NCI-H2029 (cell line): ENCODE data around the gene ABHD16A.
A peak's percentile ranks its signal among the peaks of the same experiment; 100 is the strongest.

Experiments
- DNase-seq: peaks from one replicate; lab custom pipeline; 2025; lab: John Stamatoyannopoulos, UW

ABHD16A gene

DNA sequence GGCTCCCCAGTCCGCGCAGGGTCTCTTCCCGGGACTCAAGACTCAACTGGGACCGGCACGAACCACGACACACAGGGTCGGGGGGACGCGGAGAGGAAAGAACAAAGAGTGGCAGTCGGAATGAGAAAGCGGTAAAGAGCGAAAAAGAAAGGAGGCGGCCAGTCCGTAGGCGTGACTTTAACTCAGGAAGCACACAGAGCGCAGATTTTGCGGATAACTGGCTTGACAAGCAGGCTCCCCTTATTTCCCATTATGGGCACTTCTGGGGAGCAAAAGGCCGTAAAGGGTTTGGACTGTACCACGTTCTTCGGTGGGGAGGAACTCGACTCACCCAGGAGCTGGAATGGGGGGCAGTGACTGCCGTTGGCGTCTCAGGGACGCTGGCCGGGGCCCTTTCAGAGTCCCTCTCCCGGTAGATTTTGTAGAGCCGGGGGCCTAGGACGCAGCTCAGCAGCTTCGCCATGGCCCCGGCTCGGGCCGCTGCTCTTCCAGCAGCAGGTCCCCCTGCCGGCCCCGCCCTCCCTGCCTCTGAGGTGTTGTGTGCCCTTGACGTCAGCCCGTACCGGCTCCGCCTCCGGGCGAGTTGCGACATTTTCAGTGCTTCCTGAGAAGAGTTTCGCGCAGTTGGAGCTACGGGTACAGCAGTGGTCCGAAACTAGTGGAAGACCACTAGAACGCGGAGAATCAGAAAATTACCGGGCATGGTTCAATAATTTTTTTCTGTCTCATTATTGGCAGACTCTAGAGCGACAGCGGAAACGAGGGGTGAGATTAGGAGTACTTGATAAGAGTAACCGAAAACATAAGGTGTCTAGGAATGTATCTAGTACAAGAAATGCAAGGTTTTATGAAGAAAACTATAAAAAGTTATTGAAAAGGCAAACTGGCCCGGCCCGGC is at the start of gene ABHD16A:
TSS of gene ABHD16A (minus strand) at position 506 of the 898 bp plus-strand sequence. CDS start at position 463, 43 bp downstream.
- DNase-seq, result peak; percentile 95

DNA sequence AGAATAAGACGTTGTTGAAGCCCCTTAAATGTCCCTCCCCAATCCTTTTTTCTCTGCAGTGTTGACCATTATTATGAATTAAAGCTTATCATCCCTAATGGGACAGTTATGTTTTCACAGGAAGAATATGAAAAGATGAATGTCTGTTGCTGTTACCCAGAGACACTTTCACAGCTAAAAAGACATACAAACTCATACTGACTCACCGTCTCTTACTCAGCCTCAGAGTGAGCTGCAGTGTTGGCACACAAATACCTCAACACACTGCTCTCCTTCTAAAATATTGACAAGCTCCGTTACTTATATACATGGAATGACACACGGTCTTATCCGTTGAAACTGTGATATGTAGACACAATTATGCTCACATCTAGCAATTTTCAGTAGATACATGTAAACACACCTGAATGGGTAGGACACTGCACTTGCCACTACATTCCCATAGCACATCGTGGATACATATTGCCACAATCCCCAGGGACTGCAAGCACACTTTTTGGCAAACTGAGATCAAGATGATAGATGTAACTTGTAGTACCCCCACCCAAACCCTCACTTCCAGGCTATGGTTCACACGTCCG is 49.7 kb upstream of the ABHD16A start:
- no peak for DNase-seq

DNA sequence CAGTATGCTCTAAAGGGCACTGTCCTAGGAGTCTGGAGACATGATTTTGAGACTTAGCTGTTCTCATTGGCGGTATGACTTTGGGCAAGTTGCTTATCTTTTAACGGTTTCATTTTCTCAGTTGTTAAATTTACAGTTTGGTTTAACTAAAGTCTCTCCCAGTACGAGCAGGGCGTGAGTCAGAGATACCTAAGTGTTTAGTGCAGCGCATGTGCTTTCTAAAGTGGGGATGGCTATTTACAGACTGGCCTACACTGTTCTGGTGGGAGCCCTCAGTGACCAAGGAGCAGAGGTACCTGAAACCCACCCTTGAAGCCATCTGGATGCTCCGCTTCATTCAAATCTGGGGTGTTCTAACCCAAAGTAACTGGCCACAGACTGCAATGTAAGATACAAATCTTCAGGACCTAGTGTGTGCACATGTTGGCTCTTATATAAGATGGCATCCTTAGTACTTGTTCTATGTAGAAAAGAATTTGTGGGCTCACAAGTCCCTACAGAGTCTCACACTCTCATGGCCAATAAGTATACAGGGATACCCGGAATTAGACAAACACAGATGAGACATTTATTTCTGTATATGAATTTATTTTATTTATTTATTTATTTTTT is 47.4 kb upstream of the ABHD16A start:
- DNase-seq, result no peak

DNA sequence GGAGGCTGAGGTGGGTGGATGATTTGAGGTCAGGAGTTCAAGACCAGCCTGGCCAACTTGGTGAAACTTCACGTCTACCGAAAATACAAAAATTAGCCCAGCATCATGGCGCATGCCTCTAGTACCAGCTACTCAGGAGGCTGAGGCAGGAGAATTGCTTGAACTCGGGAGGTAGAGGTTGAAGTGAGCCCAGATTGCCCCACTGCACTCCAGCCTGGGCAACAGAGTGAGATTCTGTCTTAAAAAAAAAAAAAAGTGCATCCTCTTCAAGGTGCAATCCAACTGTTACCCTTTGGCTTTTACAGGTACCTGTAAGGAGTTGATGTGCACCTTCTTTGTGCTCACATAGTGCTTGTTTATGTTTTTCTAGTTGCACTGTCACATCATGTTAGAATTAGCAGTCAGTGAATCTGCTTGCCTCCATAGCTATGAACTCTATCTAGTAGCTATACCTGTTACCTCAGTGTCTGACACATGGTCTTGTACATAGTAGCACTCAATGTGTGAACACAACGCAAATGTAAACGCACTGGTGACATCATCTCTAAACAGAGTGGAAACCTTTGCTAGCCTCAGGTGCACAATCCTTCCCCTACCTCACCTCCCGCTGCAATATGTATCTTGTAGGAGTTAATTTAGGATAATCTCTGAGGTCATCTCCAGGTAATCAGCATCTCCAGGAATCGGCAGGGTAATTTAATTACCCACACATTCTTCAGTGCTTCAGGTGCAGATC is 46.3 kb upstream of the ABHD16A start:
- DNase-seq, result peak; percentile 7

DNA sequence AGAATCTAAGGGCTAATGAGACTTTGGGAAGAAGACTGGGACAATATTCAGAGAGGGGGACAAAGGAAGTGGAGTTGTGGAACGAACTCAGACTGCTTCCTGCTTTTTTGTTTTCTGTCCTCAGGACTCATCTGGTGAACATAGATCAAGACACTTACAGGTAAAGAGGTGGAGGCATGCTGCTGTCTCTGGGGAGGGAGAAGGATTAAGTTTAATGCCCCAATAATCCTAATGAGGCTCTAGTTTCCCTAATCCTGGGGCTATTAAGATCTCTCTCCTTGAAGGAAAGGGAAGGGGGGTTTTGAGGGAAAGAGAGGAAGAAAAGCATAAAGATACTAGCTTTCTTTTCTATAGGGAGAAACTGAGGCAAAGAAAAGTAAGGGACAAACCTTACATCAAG is 41.3 kb upstream of the ABHD16A start:
- no peak for DNase-seq

DNA sequence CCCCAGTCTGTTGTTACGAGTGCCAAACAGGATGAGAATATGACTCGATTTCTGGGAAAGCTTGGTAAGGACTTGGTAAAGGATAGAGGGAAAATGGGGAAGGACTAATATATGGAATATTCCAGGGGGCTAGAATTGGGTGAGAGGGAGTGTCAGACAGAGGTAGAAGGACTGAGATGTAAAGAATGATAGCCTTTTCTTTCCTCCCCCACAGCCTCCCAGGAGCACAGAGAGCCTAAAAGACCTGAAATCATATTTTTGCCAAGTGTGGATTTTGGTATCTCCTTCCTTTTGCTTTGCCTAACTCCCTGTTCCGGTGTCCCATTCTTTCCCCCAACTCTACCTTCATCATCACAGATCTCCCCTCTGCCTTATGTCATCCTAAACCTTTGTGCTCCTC is 39.8 kb upstream of the ABHD16A start:
- no peak for DNase-seq

DNA sequence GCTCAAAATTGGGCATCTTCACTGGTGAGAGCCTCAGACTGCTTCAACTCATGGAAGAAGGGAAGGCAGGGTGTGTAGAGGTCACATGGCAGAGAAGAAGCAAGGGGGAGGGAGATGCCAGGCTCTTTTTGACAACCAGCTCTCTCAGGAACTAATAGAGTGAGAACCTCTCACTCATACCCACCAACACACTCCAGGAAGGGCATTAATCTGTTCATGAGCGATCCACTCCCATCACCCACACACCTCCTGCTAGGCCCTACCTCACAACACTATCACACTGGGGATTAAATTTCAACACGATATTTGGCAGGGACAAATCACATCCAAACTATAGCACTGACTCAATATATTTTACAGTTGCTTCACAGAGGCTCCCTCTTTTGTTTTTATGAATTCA is 38.7 kb upstream of the ABHD16A start:
- no peak for DNase-seq

DNA sequence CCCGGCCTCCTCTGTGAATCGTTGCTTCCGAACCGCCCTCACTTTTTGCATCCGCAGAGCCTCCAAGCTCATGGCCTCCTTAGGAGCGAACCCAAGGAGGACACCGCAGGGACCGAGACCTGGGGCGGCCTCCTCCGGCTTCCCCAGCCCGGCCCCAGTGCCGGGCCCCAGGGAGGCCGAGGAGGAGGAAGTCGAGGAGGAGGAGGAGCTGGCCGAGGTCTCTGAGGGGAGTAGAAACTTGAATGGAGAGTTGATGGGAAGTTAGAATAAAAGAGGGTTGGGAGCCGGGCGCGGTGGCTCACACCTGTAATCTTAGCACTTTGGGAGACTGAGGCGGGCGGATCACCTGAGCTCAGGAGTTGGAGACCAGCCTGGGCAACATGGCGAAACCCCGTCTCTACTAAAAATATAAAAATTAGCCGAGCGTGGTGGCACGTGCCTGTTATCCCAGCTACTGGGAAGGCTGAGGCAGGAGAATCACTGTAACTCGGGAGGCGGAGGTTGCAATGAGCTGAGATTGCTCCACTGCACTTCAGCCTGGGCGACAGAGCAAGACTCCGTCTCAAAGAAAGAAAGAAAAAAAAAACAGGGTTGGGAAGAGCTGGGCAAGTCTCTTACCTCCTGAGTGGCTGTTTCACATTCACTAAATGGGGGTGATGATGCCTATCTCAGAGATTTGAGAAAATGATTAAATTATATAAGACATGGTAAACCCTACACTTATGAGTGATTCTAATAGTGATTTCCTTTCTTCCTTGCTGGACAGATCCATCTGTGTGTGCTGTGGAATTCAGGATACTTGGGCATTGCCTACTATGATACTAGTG is 37.5 kb upstream of the ABHD16A start:
- DNase-seq, result no peak

DNA sequence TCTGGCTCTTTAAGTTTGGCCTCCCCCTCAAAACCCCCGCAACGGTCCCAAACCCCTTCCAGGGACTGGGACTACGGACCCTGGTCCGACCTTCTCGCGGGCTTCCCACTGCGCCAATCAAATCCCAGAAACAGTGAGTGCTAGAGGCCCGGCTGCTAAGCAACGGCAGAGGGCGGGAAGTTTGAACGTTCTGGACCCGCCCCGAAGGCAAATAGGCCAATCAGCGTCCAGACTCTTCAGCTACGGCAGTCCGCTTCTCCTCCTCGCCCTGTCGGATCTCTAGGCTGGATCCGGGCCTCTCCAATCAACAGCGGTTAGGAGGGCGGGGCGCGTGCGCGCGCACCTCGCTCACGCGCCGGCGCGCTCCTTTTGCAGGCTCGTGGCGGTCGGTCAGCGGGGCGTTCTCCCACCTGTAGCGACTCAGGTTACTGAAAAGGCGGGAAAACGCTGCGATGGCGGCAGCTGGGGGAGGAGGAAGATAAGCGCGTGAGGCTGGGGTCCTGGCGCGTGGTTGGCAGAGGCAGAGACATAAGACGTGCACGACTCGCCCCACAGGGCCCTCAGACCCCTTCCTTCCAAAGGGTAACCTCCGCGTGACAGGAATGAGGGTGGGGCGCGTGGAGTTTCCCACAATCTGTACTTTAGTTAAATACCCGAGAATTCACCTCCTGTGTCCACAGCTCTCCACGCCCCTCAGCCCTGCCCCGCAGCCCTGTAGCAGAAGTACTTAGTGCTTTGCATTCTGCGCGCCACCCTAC is 36.7 kb upstream of the ABHD16A start, which contains the start of gene MSH5:
TSS of gene MSH5 (plus strand) at position 367 of the 758 bp plus-strand sequence. CDS start 462 bp downstream, outside the sequence.
- DNase-seq, result peak; percentile 99

DNA sequence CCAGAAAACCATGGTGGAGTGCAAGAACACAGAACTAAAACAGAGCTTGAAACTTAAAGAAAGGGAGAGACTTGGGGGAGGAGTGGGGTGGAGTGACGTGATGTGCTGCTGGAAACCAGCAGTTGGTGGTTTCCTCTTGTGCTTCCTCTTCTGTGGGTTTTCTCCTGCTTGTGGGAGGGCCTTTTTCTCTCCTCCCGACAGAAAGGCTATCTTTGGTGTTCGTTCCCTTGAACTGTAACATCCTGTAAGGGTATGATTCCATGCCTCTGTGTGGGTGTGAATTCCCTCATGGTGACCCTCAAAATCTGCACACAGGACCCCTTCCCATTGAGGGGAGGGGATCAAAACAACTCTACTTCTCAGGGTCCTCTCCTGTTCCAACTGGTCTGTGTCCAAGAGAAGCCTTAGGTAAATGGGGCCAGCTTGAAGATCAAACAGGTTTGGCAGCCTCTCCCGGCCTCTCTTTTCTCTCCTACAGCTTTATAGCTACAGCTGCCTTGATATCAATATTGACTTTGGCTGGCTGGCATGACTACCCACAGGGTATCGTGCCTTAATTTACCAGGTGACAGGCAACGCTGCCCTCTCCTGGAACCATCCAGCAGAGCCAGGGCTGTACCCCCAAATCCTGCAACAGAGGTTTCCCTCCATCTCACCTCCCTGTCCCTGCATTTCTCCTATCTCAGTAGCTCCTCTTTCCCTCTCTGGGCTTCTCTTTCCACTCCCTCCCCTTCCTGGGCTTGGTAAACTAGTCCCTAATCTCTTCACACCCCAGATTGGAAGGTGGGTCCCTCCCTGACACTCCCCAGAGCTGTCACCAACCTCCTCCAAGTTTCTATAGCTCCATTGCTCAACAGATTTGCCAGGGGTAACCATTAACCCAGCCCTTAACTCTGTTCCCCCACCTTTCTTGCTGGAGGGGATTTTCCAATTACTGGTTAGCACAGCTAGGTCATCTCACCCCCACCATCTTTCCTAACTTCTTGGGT is 35.2 kb upstream of the ABHD16A start:
- DNase-seq, result peak; percentile 96

DNA sequence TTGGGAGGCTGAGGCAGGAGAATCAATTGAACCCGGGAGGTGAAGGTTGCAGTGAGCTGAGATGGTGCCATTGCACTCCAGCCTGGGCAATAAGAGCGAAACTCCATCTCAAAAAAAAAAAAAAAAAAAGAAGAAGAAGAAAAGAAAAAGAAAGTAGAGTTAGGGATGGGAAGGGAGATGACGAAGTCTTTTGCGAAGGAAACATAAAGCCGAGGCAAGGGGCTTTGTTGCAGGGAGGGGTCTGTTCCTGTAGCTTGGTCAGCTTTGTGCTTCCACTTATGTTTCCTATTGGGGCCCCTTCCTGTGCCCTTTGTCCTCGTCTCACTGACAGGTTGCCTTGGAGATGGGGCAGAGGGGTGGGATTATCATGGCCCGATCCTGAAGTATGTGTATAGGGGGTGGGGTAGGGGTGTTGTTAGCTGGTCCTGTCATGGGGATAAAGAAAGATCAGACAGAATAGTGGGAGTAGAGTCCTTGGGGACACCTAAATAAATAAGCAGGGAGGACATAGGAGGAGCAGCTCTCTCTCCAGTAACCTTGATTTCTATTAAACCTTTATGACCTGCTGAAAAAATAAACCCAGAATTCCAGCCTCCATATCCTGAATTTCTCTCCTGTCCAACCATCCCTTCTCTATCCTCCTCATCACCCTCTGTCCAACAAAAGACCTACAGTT is 34.3 kb upstream of the ABHD16A start:
- peak; percentile 51 for DNase-seq

DNA sequence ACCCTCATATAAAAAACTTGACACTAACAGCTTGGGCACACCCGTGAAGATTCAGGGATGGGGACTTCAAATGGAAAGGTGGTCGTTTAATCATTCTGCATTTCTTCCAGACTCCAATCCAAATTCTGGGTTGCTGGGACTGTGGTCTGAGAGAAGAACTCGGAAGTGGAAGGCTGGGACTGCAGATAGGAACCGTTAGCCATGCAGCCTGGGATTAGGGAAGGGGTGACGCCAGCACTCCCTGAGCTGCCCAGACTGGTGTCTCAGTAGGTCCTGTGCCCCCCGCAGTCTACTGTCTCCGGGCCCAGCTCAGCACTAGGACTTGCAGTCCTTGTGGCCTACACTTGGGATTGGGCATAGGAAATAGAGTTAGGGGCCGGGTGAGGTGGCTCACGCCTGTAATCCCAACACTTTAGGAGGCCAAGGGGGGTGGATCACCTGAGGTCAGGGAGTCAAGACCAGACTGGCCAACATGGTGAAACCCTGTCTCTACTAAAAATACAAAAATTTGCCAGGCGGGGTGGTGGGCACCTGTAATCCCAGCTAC is 33.7 kb upstream of the ABHD16A start:
- DNase-seq, result no peak

DNA sequence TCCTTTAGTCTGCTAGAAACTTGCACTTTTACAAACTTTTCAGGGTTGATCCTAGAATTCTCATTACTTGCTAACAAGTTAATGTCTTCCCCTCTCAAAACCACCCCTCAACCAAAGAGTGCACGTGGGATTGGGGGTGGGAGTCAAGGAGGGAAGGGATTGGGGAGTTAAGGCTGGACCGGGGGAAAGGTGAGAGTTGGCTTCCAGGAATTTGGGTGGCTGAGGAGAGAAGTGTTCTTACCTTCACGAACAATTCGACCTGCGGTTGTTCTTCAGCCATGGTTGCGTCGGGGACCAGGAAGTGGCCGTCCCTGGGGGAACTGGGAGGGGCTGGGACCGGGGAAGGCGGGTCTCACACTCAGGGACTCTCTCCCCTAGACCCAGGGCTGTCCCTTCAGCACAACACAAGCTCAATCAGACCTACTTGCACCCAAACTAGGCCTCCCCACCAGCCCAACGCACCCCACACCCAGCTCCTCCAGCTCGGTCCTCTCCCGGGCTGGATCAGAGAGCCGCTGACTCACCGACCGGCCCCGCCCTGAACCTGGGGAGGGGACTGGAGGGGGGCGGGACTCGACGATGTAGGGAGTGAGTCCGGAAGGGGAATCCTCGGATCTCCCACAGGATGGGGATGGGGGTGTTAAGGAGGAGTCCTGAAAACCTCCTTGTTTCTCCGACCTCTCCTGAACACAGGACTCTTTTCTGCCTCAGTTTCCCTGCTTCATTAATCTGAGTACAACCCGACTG is 33.1 kb upstream of the ABHD16A start, which contains the start of gene CLIC1:
TSS of gene CLIC1 (minus strand) at position 510 of the 747 bp plus-strand sequence. CDS start at position 280, 230 bp downstream.
- peak; percentile 76 for DNase-seq

DNA sequence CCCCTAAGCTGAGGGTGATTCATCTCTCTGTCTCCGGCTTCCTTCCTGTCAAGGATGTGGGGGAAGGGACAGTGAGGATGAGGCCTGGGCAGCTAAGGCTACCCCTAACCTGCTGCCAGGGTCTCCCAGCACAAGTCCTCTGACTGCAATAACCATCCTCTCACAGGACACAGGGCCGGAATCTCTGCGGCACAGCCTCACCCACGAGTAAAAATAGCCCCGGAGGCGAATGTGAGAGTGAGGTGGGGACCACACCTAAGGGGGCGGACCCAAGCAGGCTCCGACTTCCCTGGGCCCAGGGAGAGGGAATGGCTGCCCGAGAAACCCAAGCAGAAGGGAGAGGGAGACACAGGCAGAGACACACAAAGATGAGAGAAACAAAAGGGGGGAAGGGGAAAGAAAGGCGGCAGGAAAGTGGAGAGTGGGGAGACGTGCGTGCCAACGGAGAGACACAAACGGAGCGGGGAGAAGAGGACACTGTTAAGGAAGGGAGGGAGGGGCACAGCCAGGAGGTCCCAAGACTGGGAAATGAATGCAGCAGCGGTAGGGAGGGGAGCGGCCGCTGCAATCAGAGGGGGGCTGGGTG is 31.8 kb upstream of the ABHD16A start:
- DNase-seq, result peak; percentile 18

DNA sequence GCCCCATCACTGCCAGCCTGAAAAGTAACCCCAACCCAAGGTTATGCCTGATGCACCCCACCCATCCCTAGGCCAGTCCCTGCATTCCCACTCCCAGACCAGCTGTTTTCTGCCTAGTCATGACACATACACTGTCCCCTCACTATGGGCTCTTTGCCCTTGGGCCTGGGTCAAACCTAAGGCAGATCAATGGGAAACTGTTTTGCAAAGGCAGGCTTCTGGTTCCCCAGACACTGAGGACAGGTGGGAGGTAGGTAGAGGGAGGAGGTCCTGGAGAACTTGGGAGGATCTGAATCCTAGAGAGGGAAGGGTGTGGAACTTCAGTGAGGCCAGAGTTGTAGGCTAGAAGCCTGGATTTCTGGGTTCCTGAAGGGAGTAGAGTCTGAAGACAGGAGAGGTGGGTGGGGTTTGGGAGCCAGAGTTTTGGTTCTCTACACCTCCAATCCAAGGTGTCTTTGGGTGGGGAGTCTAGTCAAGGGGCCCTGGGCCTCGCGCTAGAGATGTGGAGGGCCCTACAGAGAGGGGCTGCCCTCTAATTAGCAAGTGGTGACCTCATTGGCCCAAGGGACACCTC is 31.2 kb upstream of the ABHD16A start:
- DNase-seq, result no peak

DNA sequence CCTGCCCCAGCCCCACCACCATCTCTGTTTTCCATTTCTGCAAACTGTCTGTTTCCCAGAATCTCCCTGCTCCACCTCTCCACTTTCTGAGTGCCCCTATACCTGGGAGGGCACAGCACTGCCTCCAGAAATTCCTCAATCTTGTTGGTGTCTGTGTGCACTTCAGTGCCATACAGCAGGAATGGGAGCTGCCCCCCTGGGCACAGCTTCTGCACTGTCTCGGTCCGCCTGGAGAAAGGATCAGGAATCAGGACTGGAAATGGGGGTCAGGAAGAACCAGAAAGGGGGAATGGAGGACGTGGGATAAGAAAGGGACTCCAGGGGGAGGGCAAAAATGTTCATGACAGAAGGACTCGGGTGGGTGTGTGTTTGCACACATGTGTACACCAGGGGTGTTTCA is 30.6 kb upstream of the ABHD16A start:
- DNase-seq, result no peak

DNA sequence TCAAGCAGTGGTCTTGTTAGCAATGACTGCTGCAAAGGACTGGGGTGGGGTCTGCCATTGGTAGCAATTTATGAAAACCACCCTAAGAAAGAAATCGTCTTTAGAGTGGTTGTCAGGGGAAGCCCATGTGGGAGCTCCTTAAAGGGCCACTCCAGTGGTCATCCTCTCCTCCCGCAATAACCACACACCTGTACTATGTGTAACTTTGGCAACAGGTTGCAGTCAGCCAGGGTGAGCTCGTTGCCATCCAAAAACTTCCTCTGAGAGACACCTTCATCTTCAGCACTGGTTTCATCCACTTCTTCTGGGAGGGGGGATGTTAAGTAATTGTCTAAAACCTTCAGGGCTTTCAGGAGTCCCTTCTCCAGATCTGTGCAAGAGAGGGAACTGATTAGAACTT is 28.9 kb upstream of the ABHD16A start:
- DNase-seq, result no peak
